IMR-90 (cell line): Measurements from ENCODE around the gene ASB4.

Source experiments
- BHLHE40 ChIP-seq: fragments of 150-350 bp; IDR thresholded peaks from 2 replicates; pipeline ENCODE4 v1.6.1; 2016; ENCODE audit warnings: mild to moderate bottlenecking, low read depth, low read length
- CEBPB ChIP-seq: IDR thresholded peaks from 2 replicates; pipeline ENCODE4 v1.6.1; 2012; ENCODE audit warnings: low read depth, low read length, improper control_type of control experiment
- CHD1 ChIP-seq: IDR thresholded peaks from 2 replicates; pipeline ENCODE4 v1.6.1; 2012; ENCODE audit warnings: low read depth, low read length, improper control_type of control experiment
- MAFK ChIP-seq: IDR thresholded peaks from 2 replicates; pipeline ENCODE4 v1.6.1; 2012; ENCODE audit warnings: low read depth, low read length, improper control_type of control experiment
- MAZ ChIP-seq: IDR thresholded peaks from 2 replicates; pipeline ENCODE4 v1.6.1; 2012; ENCODE audit warnings: low read depth, mild to moderate bottlenecking, low read length, improper control_type of control experiment, moderate library complexity, borderline replicate concordance
- POLR2A ChIP-seq: IDR thresholded peaks from 2 replicates; pipeline ENCODE4 v1.6.1; 2012; ENCODE audit warnings: mild to moderate bottlenecking, low read depth, low read length
- RAD21 ChIP-seq: IDR thresholded peaks from 2 replicates; pipeline ENCODE4 v1.6.1; 2012; ENCODE audit warnings: low read length, improper control_type of control experiment
- RCOR1 ChIP-seq: IDR thresholded peaks from 2 replicates; pipeline ENCODE4 v1.6.1; 2012; ENCODE audit warnings: mild to moderate bottlenecking, low read length, improper control_type of control experiment; ENCODE audit not compliant: insufficient replicate concordance
- RFX5 ChIP-seq: IDR thresholded peaks from 2 replicates; pipeline ENCODE4 v1.8.0; 2012; ENCODE audit warnings: low read depth, mild to moderate bottlenecking, low read length, moderate library complexity
- SMC3 ChIP-seq: fragments of 150-350 bp; IDR thresholded peaks from 2 replicates; pipeline ENCODE4 v1.6.1; 2016; ENCODE audit warnings: low read depth, mild to moderate bottlenecking, antibody characterized with exemption, low read length, moderate library complexity
- USF2 ChIP-seq: fragments of 150-350 bp; IDR thresholded peaks from 2 replicates; pipeline ENCODE4 v1.6.1; 2017; ENCODE audit warnings: mild to moderate bottlenecking, antibody characterized with exemption, low read length, low read depth
- TF ChIP-seq, protein P1 (sequence below): conservative IDR thresholded peaks from 2 replicates; pipeline ENCODE4 v1.5.1; 2012; ENCODE audit warnings: mild to moderate bottlenecking, low read depth, low read length, improper control_type of control experiment

DNA sequence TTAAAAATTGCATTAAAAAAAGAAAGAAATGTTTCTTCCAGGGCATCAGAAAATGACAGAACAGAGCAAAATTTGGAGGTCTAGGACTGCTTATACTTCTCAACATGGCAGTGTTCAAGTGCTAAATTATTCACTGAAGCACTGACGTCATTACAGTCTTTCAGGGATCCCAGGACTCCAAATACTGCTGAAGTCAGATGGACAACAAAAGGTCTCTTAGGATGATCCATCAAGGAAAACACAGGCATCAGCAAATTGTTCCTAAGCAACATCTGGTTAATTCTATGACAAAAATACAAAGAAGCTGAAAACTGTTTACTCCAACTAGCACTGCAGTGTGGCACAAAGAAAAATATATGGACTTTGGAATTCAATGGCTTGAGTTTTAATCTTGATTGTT lies 58.4 kb downstream of the ASB4 start:
- TF ChIP-seq, protein P1, sequence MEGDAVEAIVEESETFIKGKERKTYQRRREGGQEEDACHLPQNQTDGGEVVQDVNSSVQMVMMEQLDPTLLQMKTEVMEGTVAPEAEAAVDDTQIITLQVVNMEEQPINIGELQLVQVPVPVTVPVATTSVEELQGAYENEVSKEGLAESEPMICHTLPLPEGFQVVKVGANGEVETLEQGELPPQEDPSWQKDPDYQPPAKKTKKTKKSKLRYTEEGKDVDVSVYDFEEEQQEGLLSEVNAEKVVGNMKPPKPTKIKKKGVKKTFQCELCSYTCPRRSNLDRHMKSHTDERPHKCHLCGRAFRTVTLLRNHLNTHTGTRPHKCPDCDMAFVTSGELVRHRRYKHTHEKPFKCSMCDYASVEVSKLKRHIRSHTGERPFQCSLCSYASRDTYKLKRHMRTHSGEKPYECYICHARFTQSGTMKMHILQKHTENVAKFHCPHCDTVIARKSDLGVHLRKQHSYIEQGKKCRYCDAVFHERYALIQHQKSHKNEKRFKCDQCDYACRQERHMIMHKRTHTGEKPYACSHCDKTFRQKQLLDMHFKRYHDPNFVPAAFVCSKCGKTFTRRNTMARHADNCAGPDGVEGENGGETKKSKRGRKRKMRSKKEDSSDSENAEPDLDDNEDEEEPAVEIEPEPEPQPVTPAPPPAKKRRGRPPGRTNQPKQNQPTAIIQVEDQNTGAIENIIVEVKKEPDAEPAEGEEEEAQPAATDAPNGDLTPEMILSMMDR, result no peak
- TF ChIP-seq SMC3 (no peak), MAZ (no peak), RFX5 (no peak), POLR2A (no peak), RAD21 (no peak), MAFK (no peak), CEBPB (no peak), CHD1 (no peak), BHLHE40 (no peak), USF2 (no peak), RCOR1 (no peak)
